GM19397 (cell line): Measurements from ENCODE around the gene LCNL1.
"Not testable (repeated sequence)": the region's sequence is repeated elsewhere in the genome, so short reads cannot be mapped to it uniquely, and the experiment has no call there.

ENCODE experiments used
- ATAC-seq: cut with Tn5 transposase; IDR thresholded peaks from one replicate; pipeline ENCODE4 v1.9.1; 2021; ENCODE audit warnings: mild to moderate bottlenecking, moderate library complexity; ENCODE audit not compliant: unreplicated experiment

The LCNL1 gene

DNA sequence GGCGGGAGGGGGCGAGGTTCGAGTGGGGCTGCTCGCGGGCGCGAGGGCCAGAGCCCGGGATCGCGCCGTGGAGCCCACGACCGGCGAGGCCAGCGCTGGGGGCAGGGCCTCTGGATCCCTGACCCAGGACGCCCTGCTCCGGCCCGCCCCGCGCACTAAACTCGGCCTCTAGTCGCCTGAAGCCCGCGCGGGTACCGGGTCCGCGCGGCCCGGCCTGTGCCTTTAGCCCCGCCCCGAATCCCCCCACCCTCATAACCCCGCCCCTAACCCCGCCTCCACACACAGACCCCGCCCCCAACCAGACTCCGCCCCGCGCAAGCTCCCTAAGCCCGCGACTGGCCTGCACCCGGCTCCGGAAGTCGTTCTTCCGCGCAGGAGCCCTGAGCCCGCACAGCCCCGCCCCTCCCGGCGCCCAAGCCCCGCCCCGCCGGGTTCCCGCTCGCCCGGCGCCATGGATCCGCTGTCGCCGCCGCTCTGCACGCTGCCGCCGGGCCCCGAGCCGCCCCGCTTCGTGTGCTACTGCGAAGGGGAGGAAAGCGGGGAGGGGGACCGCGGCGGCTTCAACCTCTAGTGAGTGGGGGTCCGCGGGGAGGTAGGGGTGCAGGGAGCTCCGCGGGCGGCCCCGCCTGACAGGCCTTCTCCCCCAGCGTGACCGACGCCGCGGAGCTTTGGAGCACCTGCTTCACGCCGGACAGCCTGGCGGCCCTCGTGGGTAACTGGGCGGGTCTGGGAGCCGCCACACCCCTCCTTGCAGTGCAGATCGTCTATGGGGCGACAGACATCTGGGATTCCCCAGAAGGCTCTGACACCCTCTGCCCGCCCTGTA lies 9.4 kb downstream of the LCNL1 start, which contains the start of gene PAXX:
TSS of gene PAXX (plus strand) at position 430 of the 826 bp plus-strand sequence. CDS start at position 452, 22 bp downstream.
- peak; percentile 83 for ATAC-seq

DNA sequence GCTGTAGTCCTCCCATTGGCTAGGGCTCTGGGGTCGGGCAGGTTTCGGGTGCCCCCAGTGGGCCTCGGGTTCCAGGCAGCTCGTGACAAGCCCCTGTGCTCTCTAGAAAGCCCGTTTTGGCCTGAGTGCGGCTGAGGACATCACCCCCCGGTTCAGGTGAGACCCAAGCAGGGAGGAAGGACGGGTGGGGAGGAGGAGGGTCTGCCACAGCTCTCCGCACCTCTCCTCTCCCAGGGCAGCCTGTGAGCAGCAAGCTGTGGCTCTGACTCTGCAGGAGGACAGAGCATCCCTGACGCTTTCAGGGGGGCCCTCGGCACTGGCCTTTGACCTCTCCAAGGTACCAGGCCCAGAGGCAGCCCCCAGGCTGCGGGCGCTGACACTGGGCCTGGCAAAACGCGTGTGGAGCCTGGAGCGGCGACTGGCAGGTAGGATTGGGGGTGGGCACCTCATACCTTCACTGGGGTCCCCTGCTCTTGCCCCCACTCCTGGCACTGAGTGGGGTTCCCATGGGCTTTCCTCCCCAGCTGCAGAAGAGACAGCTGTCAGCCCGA lies 10.1 kb downstream of the LCNL1 start:
- ATAC-seq: no peak

DNA sequence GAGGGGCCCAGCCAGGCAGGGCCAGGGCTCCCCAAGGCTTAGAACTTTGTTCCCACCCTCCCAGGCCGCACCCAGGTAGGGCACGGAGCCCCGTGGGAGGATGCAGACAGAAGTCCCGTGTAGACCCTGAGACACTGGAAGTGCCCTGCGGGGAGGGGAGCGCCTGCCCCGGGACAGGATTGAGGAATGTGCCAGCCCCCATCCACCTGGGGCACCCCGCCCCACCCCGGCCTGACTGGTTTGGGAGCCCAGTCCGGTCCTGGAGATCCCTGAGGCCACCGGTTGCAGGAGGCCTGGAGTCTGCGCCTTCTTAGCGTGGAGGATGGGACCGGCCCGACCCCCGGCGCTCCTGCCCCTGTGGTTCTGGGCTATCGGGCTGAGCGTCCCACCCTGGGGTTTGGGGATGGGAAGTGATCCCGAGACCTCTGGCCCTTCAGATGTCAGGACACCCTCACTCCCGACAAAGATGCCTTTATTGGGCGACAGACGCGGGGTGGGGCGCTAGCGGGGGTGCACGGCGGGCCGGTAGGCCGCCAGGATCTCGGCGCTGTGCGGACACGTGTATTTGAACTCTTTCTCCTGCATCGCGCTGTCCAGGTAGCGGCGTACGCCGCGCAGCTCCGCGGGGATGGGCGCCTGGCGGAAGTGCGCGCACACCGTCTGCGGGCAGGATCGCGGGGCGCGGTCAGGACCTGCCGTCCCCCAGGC lies 11.5 kb downstream of the LCNL1 start:
- ATAC-seq: no peak

DNA sequence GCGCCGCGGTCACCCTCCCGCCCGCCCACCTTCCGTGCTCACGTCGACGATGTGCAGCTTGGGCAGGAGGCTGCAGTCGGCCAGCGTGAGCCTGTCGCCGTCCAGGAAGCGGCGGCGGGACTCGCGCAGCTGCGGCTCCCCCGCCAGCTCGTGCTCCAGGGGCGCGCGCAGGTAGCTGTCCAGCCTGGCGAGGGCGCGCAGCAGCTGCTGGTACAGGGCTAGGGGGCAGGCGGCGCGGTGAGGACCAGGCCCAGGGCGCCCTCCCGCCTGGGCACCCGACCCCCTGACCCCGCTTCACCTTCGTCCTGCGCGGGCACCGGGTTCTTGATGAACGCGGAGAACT lies 12.1 kb downstream of the LCNL1 start:
- no peak for ATAC-seq

DNA sequence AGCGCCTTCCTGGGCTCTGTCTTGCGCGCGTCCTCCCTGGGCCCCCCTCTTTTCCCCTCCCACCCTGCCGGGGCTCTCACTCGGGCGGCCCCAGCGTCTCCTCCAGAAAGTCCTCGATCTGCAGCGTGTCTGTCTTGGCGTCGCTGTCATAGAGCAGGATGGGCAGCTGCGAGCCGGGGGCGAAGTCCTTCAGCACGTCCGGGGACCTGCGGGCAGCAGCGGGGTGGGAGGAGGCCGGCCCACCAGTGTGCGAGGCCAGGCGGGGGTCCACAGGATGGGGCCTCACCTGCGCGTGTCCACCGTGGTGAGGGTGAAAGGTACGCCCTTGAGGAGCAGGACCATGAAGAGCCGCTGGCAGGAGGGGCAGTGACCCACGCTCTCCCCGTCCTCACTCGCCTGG lies 12.6 kb downstream of the LCNL1 start:
- no peak for ATAC-seq

DNA sequence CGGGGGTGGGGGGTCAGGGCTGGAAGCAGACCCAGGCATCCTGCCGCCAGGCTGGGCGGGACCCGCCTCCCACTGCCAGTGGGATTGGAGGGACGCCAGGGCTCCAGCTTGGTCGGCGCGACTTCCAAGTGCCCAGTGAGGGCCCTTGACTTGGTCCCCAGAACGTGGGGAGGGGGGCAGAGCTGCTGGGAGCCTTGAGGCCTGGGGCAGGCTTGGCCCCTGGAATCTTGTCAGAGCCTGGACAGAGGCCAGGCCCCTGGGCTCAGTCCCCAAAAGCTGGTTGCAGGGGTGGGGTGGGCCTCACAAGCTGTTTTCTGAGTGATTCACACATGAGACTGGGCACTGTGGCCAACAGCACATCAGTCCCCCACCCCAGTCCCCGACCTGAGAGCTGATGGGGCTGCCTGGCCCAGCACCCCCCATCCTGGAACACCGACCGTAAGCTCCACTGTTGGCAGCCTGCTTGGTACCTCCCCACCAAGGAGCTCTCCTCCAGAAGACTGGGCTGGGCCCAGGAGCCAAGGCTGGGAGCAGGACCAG lies 13.0 kb downstream of the LCNL1 start:
- ATAC-seq: no peak

DNA sequence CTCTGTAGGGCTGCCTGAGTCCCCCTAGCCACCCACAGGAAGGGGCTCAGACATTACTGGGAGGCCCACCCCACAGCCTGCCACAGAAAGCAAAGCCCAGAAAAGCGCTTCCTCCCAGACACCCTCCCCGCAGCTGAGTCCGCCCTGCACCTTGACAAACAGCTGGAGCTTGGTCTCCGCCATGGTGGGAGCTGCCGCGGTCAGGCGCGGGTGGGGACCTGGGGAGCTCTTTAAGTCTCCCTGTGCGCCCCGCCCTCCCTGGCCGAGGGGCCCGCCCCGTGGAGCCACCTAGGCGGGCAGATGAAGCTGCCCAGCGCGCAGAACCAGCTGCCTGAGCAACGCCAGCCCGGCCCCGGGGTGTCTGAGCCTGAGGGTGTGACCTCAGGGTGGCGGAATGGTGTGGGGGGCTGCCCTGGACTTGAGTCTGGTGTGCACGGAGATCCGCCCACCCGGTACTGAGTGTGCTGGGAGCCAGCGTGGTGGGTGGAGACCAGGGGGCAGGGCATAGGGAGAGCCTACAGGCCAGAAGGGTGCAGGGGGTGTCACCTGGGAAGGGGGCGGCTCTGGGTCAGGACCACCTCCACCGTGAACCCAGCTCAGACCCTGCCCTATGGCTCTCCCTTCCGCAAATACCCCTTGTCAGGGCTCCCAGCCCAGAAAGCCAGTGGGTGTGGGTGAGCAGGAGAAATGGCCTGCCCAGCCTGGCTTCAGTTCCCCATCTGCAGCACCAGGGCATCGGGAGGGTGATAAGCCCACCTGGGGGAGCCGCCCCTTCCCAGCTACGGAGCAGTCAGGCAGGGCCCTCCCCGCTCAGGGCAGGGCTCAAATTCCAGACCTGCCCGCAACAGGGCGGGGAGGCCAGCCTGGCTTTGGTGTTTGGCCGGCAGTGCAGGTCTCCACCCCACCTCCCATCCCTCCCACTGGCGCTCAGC lies 13.8 kb downstream of the LCNL1 start, which contains the start of gene CLIC3:
TSS of gene CLIC3 (minus strand) at position 208 of the 932 bp plus-strand sequence. CDS start at position 183, 25 bp downstream.
- ATAC-seq: no peak

DNA sequence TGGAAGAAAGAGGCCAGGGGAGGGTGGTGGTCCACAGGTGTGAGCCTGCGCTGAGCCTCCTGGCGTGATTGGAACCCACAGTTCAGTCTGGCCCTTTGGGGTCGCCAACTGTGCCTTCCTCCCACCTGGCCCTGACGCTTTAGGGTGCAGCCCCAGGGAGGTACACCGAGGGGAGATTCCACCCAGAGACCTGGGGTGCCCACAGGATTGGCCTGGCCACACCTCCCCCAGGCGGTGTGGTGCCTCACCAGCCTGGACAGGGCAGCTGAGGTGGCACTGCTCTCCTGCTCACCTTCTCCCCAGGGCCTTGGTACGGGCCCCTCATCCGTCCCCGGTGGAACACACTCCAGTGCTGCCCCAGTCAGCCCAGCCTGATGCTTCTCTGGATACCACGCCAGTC lies 14.6 kb downstream of the LCNL1 start:
- no peak for ATAC-seq

DNA sequence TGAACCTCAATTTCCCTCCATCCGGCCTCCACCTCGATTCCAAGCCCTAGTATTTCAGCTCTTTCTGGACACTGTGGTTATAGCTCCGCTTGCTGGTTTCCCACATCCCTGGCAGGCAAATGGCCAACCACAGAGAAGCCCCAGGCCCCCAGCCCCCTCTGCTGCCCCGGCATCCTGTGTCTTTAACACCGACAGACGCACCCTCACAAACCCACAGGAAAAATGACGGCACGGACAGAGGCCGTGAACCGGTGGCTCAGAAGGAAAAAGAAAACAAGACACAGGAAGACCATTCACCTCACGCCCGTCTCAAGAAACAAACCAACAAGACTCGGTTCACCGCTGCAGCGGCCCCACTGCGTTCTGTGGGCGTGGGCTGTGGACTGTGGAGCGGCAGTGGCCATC lies 15.0 kb downstream of the LCNL1 start:
- no peak for ATAC-seq

DNA sequence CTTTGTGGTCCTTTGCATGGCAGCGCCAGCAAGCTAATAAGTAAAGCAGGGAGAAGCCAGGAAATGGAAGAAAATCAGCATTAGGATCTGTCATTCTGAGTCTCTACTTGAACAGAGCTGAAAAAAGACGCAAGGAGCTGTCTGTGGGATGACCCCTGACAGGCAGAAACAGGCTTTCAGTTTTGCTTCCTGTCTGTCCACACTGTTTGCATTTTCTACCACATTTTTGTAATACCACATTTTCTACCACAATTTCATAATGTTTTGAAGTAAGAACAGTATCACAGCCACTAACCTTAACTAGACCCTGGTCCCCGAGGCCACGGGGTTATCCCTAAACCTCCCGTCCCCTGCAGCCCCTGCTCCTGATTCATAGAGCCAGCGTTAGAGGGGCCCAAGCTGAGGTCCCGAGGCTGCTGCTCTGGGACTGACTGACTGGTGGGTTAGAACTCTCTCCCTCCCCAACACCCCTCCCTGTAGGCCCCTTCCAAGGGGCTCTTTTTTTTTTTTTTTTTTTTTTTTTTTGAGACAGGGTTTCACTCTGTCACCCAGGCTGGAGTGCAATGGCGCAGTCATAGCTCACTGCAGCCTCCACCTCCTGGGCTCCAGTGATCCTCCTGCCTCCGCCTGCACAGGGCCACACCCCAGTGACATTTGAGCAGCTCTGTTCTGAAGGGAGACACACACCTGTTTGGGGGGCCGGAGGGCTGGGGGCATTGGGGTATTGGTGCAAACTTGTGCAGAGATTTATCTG lies 17.6 kb downstream of the LCNL1 start:
- peak; percentile 60 for ATAC-seq

DNA sequence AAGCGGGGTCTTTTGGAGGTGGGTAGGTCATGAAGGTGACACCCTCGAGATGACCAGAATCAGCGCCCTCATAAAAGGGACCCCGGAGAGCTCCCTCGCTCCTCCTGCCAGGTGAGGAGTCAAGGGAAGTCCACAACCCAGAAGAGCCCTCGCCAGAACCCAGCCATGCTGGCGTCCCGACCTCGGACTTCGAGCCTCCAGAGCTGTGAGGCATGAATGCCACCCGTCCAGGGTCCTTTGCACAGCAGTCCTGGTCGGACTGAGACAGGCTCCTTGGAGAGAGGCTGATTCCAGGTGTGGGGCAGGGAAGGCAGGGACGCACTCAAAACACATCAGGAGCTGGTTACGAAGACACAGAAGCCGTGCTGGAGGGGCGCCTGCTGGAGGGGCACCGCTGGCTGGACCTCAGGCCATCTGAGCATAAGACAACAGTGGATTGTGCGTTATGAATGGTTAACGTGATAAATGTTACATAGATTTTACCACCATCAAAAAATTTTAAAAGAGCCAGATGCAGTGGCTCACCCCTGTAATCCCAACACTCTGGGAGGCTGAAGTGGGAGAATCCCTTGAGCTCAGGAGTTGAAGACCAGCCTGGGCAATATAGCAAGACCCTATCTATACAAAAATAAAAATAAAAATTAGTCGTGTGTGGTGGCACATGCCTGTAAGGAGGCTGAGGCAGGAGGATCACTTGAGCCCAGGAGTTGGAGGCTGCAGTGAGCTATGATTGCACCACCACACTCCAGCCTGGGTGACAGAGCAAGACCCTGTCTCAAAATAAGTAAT lies 19.3 kb downstream of the LCNL1 start:
- no peak for ATAC-seq

DNA sequence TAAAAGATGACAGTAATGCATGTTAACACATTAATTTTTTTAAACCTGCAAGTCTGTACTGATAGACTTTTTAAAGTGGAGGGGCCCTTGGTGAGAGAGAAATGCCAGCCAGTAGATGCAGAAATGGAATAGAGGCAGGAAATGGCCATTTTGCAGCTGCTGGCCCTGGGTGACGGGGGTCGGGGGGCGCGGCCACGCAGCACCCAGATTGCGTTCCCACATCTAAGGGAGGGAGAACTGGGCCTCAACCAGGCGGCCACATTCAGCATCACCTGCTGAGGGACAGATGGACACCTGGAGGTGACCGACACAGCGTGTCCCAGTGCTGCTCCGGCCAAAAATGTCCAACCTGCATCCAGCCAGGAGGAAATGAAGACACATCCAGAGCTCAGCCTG lies 19.9 kb downstream of the LCNL1 start:
- ATAC-seq: no peak

DNA sequence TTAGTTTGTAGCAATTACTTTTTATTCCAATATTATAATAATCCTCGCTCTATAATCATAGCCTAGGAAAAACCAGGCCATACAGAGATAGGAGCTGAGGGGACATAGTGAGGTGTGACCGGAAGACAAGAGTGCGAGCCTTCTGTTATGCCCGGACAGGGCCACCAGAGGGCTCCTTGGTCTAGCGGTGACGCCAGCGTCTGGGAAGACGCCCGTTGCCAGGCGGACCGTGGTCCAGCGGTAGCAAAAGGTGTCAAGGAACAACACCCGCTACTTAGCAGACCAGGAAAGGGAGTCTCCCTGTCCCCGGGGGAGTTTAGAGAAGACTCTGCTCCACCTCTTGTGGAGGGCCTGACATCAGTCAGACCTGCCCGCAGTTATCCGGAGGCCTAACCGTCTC lies 21.5 kb downstream of the LCNL1 start:
- not testable (repeated sequence) for ATAC-seq

DNA sequence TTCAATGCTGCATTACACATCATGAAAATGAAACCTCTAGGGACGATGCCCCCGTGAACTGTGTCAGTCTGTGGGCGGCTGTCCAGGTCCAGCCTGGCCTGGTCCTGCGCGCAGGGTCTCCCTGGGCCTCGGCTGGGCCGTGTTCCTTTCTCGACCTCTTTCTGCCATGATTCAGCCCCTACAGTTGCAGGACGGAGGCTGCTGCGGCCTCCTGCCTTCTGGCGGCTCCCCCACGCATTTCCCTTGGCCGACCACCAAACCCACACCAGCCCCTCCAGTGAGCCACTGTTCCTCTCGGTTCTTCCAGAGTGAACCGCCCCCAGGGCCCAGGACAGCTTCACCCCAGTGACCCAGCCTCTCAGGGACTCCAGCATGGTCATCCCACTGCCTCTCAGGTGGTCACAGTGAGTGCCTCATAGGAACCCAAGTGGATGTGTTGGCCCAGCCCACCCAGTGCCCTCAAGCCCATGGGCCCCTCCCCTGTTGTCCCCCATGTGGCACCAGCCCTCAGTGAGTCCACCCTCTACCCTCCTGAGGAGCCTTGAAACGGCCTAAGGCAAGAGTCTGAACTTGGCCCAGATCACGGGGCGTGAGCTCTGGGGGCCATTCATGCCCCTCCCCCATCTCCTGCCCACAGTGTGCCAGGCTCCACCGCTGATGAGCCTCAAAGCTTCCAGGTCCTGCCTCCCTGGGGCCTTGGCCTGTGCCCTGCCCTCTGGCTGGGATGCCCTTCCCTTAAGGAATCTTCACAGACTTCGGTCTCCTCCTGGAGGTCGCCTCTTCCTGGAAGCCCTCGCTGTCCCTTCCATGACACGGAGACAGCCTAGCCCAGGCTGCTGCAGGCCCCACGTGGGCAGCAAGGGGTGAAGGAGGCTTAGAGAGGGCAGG lies 23.6 kb downstream of the LCNL1 start:
- no peak for ATAC-seq

DNA sequence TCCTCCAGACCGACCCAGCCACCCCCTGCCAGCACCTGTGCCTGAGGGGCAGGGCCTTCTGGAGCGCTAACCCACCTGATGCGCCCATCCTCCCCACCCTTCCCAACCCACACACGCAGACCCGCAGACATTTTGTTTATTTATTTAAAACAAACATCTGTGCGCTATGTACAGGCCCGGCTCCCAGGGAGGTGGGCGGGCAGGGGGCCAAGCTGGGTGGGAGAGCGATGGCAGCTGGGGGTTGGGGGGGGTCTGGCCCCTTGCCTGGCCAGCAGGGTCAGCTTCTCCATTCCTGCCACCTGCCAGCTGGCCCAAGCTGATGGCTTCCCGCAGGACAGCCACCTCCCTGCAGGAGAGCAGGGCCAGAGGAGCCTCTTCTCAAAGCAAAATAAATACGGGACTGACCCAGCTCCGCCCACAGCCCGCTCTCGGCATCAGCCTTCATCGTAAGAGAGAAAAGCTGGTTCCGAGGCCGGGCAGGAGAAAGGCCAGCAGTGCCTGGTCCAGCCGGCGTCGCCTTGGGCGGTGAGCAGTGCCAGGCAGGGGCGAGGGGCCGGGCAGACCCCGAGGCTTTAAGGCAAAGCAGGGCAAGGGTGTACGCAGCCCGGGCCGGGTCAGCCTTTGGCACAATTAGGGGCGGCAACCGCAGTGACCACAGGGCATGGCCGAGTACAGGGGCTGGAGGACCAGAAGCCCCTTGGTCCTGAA lies 24.5 kb downstream of the LCNL1 start:
- no peak for ATAC-seq

DNA sequence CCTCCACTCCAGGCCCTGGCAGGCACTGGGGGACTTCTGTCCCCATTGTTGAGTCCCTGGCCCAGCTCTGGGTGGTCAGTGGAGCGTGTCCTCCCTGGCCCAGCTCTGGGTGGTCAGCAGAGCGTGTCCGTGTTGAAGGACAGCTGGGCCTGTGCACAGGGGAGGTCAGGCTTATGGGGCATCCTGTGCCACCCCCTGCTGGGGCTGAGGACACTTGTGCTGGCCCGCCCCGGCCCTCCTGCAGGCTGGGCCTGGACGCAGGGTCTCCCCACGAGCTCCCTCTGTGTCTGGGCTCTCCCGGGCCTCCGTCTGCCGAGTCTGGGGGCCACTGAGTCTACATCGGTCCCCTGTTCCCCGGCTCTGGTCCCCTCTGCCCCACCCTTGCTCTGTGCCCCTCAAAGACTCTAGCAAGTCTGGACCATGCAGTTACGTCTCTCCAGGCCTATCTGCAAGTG lies 25.1 kb downstream of the LCNL1 start:
- no peak for ATAC-seq

DNA sequence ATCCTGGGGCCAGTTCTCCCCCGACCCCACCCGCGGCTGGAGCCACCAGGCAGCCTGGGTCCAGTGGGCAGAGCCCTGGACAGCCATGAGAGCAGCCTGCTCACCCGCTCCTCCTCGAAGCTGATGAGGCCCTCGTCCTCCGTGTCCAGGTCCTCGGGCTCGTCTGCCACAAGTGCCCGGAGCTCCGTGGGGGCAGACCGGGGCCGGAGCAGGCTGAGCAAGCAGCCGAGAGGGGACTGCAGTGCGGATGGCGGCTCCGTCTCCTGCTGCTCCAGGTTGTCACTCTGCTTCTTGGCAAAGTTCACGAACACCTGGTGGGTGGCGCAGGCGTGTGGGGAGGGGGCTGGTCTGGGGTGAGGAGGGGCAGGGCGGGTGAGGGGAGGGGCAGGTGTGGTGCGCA lies 25.5 kb downstream of the LCNL1 start:
- no peak for ATAC-seq
